Neural crest cell (in vitro differentiated cells): ENCODE results near the gene VAMP2. TPM values are rescaled to one million over a fixed set of nuclear protein-coding genes. Genes with fewer than 3 reads are reported as not detected.
A peak's percentile ranks its signal among the peaks of the same experiment; 100 is the strongest.

Experiments
- DNase-seq: peaks from one replicate; pipeline ENCODE4 v3.0.0; 2021; ENCODE audit warnings: low read depth, mixed read lengths, low spot score
- H3K27ac Mint-ChIP-seq: one replicate; pipeline ENCODE4 v1.8.0; 2021; ENCODE audit warnings: mild to moderate bottlenecking, mixed read lengths; ENCODE audit not compliant: unreplicated experiment
- H3K27me3 Mint-ChIP-seq: 2 replicates; pipeline ENCODE4 v1.8.0; 2021; ENCODE audit warnings: low read depth, mild to moderate bottlenecking, mixed read lengths
- H3K36me3 Mint-ChIP-seq: 2 replicates; pipeline ENCODE4 v1.8.0; 2021; ENCODE audit warnings: low read depth, mild to moderate bottlenecking, mixed read lengths
- H3K4me1 Mint-ChIP-seq: 2 replicates; pipeline ENCODE4 v1.8.0; 2021; ENCODE audit warnings: mixed read lengths
- H3K4me3 Mint-ChIP-seq: one replicate; pipeline ENCODE4 v1.8.0; 2021; ENCODE audit warnings: mild to moderate bottlenecking, mixed read lengths
- H3K9me3 Mint-ChIP-seq: 2 replicates; pipeline ENCODE4 v1.8.0; 2021; ENCODE audit warnings: mixed read lengths
- total RNA-seq: library from RNA; stranded (reverse); gene quantifications from 2 replicates; pipeline ENCODE4 v1.2.1, GENCODE V29; 2021
- TF ChIP-seq, protein P1 (sequence below): fragments of 200-600 bp; sonication (generic); conservative IDR thresholded peaks from 2 replicates; pipeline ENCODE4 v1.5.0; 2021; ENCODE audit warnings: antibody characterized with exemption, mild to moderate bottlenecking

VAMP2 gene
- total RNA-seq, 1 donor from 2014 or later, result 49.7 TPM

DNA sequence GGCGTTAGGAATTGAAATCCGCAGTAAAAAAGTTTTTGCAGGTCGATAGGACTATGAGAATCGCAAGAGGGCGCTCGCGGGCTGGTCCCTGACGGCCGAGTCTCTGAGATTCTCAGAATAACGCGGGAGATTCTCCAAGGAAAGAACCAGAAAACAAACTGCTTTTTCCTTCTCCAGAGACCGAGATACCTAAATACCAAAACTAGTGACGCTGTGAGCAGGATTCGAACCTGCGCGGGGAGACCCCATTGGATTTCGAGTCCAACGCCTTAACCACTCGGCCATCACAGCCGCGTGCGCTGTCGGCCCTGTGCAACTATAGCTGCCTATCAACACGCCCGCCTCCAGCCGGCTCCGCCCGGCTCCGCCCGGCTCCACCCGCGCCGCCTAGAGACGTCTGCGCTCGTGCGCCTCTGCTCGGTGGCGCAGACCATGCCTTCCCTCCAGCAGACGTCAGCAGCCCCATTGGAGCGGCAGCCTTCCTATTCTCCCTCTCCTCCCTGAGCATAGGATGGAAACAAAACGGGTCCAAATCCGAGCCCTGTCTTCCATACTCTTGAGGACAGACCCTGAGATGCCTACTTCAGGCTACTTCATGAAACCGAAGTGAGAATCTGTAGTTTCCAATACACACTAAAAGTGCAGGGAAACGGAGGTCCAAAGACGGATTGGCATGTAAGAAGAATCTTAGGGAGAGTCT, 23.9 kb downstream of the VAMP2 start:
- Mint-ChIP-seq H3K27ac (no peak overlapping the region), H3K4me3 (no peak overlapping the region), H3K4me1 (peaks cover 3% of the 10 kb centered on the region), H3K9me3 (no peaks in the 10 kb centered on the region), H3K36me3 (no peaks in the 10 kb centered on the region), H3K27me3 (peaks cover 3% of the 10 kb centered on the region)
- DNase-seq, result peak; percentile 99
- TF ChIP-seq, protein P1, sequence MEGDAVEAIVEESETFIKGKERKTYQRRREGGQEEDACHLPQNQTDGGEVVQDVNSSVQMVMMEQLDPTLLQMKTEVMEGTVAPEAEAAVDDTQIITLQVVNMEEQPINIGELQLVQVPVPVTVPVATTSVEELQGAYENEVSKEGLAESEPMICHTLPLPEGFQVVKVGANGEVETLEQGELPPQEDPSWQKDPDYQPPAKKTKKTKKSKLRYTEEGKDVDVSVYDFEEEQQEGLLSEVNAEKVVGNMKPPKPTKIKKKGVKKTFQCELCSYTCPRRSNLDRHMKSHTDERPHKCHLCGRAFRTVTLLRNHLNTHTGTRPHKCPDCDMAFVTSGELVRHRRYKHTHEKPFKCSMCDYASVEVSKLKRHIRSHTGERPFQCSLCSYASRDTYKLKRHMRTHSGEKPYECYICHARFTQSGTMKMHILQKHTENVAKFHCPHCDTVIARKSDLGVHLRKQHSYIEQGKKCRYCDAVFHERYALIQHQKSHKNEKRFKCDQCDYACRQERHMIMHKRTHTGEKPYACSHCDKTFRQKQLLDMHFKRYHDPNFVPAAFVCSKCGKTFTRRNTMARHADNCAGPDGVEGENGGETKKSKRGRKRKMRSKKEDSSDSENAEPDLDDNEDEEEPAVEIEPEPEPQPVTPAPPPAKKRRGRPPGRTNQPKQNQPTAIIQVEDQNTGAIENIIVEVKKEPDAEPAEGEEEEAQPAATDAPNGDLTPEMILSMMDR, result peak; percentile 94

DNA sequence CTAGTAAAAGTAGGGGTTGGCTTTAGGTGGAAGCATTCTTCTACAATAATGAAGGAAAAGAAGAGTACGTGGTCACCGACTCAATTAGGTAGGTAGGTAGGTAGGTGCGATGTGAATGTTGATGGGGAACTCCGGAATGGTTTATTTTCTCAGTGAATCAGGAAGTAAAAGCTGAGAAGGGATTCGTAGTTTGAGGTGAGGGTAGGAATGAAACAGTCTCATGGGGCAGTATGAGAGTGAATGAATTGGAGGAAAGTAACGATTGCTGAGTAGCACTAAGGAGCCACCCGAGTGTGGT, 24.4 kb downstream of the VAMP2 start:
- TF ChIP-seq, protein P1, result no peak
- Mint-ChIP-seq H3K36me3 (no peaks in the 10 kb centered on the region), H3K27me3 (peaks cover 3% of the 10 kb centered on the region), H3K27ac (no peak overlapping the region), H3K4me1 (peaks cover 6% of the 10 kb centered on the region), H3K4me3 (no peak overlapping the region), H3K9me3 (no peaks in the 10 kb centered on the region)
- DNase-seq, result no peak

DNA sequence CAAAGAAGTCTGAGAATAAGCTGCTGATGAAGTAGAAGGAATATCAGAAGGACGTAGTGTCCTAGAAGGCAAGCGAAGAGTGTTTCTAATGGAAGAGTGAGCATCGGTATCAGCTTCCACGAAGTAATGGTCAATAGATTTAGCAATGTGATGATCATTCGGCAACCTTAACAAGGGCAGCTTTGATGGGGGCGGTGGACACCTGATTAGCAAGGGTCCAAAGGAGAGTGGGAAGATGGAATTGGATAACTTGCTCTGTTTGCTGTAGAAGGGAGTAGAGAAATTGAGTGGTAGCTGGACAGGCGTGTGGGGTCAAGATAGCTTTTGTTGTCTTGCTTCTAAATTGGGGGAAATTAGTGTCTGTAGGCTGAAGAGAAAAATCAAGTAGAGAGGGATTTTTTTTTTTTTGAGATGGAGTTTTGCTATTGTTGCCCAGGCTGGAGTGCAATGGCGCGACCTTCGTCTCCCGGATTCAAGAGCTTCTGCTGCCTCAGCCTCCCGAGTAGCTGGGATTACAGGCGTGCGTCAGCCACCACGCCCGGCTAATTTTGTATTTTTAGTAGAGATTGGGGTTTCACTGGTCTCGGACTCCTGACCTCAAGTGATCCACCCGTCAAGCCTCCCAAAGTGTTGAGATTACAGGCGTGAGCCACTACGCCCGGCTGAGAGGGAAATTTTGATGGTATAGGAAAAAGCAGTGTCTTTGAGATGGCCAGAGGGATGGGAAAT, 24.9 kb downstream of the VAMP2 start:
- TF ChIP-seq, protein P1, result no peak
- H3K27ac Mint-ChIP-seq, result no peak overlapping the region
- no peak overlapping the region for H3K4me3 Mint-ChIP-seq
- H3K36me3 Mint-ChIP-seq, result no peaks in the 10 kb centered on the region
- H3K4me1 Mint-ChIP-seq, result peaks cover 6% of the 10 kb centered on the region
- H3K27me3 Mint-ChIP-seq, result peaks cover 3% of the 10 kb centered on the region
- H3K9me3 Mint-ChIP-seq, result no peaks in the 10 kb centered on the region
- no peak for DNase-seq

DNA sequence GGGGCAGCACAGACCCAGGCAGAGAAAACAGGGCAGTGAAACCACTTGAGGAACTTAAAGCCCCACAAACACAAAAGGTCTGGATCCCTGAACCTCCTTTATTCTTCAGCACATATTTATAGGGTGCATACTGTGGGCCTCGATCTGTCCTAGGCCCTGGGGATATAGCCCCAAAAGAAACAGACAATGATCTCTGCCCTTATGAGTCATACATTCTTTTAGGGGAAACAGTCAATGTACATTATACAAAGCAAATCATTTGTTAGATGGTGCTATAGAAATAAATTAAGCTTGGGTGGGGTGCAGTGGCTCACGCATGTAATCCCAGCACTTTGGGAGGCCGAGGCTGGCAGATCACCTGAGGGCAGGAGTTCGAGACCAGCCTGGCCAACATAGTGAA, 28.8 kb downstream of the VAMP2 start:
- H3K27me3 Mint-ChIP-seq, result peaks cover 24% of the 10 kb centered on the region
- peaks cover 6% of the 10 kb centered on the region for H3K4me1 Mint-ChIP-seq
- H3K36me3 Mint-ChIP-seq, result no peaks in the 10 kb centered on the region
- TF ChIP-seq, protein P1, result no peak
- DNase-seq, result no peak
- no peaks in the 10 kb centered on the region for H3K9me3 Mint-ChIP-seq
- peak overlapping the region; percentile 34 for H3K4me3 Mint-ChIP-seq
- H3K27ac Mint-ChIP-seq, result no peak overlapping the region

DNA sequence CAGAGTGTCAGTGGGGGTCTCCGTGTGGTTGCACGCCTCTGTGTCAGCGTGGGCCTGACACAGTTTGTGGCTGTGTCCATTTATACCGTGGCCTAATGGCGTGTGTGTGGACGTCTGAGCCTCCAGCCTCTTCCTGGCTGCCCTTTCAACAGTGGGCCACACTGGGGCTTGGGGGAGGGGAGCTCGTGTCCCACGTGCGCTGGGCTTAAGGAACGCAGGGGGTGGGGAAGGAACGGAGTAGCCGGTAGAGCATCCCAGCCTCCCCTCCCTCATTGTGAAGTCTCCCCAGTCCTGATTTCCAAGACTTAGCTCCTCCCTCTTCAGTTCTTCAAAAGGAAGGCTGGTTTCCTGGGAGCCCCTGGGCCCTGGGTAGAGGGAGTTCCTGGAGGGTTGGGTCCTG, 29.3 kb downstream of the VAMP2 start:
- H3K36me3 Mint-ChIP-seq, result no peaks in the 10 kb centered on the region
- TF ChIP-seq, protein P1, result no peak
- H3K27ac Mint-ChIP-seq, result no peak overlapping the region
- no peak for DNase-seq
- H3K9me3 Mint-ChIP-seq, result no peaks in the 10 kb centered on the region
- peaks cover 27% of the 10 kb centered on the region for H3K27me3 Mint-ChIP-seq
- H3K4me3 Mint-ChIP-seq, result peak overlapping the region; percentile 34
- peaks cover 6% of the 10 kb centered on the region for H3K4me1 Mint-ChIP-seq
